HCT116 (cell line): ENCODE measurements around the gene NCMAP. TPM values are rescaled to one million over a fixed set of nuclear protein-coding genes. Genes with fewer than 3 reads are reported as not detected.

Experiments
- ATAC-seq: fragments of 200-7000 bp; cut with Tn5 transposase; 2 replicates; pipeline ENCODE4 v1.9.1; 2020; ENCODE audit warnings: mild to moderate bottlenecking, moderate library complexity
- BruUV-seq: library from RNA; stranded (reverse); fragments of 400-500 nt; replicated peaks from 2 replicates; lab custom pipeline; 2021; lab: Mats Ljungman, UMichigan
- CTCF ChIA-PET: fragments of 300-600 bp; sonication (Branson Sonifier 250); formaldehyde crosslinking; loops from one replicate; lab custom pipeline; 2021; ENCODE audit warnings: antibody characterized with exemption; lab: Charles Lee
- POLR2A ChIA-PET: fragments of 300-600, 350-600 bp; sonication (Branson Sonifier 250); formaldehyde crosslinking; loops from one replicate; lab custom pipeline; 2021; ENCODE audit warnings: antibody characterized with exemption; lab: Charles Lee
- RAD21 ChIA-PET, 2 experiments: fragments of 300-600 bp; sonication (Branson Sonifier 250); formaldehyde crosslinking; loops; one replicate each; lab custom pipeline; 2023; ENCODE audit warnings: low total read pairs in 2 of 2; ENCODE audit not compliant: uncharacterized antibody in 2 of 2, unreplicated experiment in 2 of 2, low non-redundant PET in 1 of 2; lab: Charles Lee
- DNase-seq: peaks from one replicate; pipeline ENCODE4 v3.0.0-alpha.2; 2010; ENCODE audit warnings: low read depth, low spot score
- H2AFZ ChIP-seq: fragments of 200-600 bp; shearing (Covaris generic), sonication (generic); 2 replicates; pipeline ENCODE4 v1.6.1; 2017; ENCODE audit warnings: low read depth, mixed run types, mixed read lengths, antibody characterized with exemption, low read length; ENCODE audit not compliant: poor library complexity, severe bottlenecking
- H3K27ac ChIP-seq: 2 replicates; pipeline ENCODE4 v1.5.1; 2012; ENCODE audit warnings: low read depth, low read length
- H3K27me3 ChIP-seq: fragments of 200-600 bp; sonication (generic); 2 replicates; pipeline ENCODE4 v1.6.1; 2016; ENCODE audit warnings: mixed run types, low read length, mixed read lengths; ENCODE audit not compliant: insufficient read depth
- H3K36me3 ChIP-seq, 2 experiments: fragments of 200-500 bp in 1 of 2; fragments of 200-600 bp in 1 of 2; sonication (Bioruptor generic) in 1 of 2; sonication (generic) in 1 of 2; 2 replicates each; pipeline versions ENCODE4 v1.5.1 to v1.6.1; 2014 to 2016; ENCODE audit warnings: low read length in 2 of 2, inconsistent platforms in 1 of 2, mixed read lengths in 1 of 2, mixed run types in 1 of 2; ENCODE audit not compliant: insufficient read depth in 2 of 2, control insufficient read depth in 1 of 2
- H3K4me1 ChIP-seq, 2 experiments: fragments of 200-600 bp in 1 of 2; sonication (generic) in 1 of 2; 2 replicates each; pipeline versions ENCODE4 v1.5.1 to v1.6.1; 2012 to 2017; ENCODE audit warnings: low read length in 2 of 2, inconsistent platforms in 1 of 2, mild to moderate bottlenecking in 1 of 2, mixed read lengths in 1 of 2, mixed run types in 1 of 2, moderate library complexity in 1 of 2; ENCODE audit not compliant: insufficient read depth in 2 of 2, control insufficient read depth in 1 of 2
- H3K4me2 ChIP-seq: fragments of 200-600 bp; sonication (generic); 2 replicates; pipeline ENCODE4 v1.6.1; 2017; ENCODE audit warnings: mixed run types, low read length, mixed read lengths
- H3K4me3 ChIP-seq, 2 experiments: fragments of 200-600 bp in 1 of 2; sonication (generic) in 1 of 2; replicated peaks in 1 of 2; 2 replicates each; pipeline ENCODE4 v1.5.1; 2011 to 2016; ENCODE audit warnings: low read length in 2 of 2, control low read depth in 1 of 2, low read depth in 1 of 2, mild to moderate bottlenecking in 1 of 2, mixed read lengths in 1 of 2, mixed run types in 1 of 2
- H3K79me2 ChIP-seq: fragments of 200-600 bp; sonication (generic); 2 replicates; pipeline ENCODE4 v1.6.1; 2017; ENCODE audit warnings: mild to moderate bottlenecking, mixed run types, low read length, moderate library complexity, mixed read lengths; ENCODE audit not compliant: insufficient read depth
- H3K9ac ChIP-seq: fragments of 200-600 bp; sonication (generic); 2 replicates; pipeline ENCODE4 v1.6.1; 2016; ENCODE audit warnings: low read length, mixed read lengths
- H3K9me2 ChIP-seq: fragments of 200-600 bp; sonication (generic), shearing (Covaris generic); 2 replicates; pipeline ENCODE4 v1.6.1; 2017; ENCODE audit warnings: mixed run types, mild to moderate bottlenecking, moderate library complexity; ENCODE audit not compliant: insufficient read depth
- H3K9me3 ChIP-seq, 2 experiments: fragments of 200-500 bp in 1 of 2; fragments of 200-600 bp in 1 of 2; sonication (Bioruptor generic) in 1 of 2; sonication (generic) in 1 of 2; 2 replicates each; pipeline ENCODE4 v1.6.1; 2014 to 2017; ENCODE audit warnings: low read length in 2 of 2, mixed read lengths in 2 of 2, inconsistent platforms in 1 of 2, low read depth in 1 of 2, mild to moderate bottlenecking in 1 of 2, mixed run types in 1 of 2, moderate library complexity in 1 of 2; ENCODE audit not compliant: control insufficient read depth in 1 of 2, insufficient read depth in 1 of 2
- H4K20me1 ChIP-seq: fragments of 200-600 bp; sonication (generic), shearing (Covaris generic); 2 replicates; pipeline ENCODE4 v1.6.1; 2017; ENCODE audit warnings: mixed run types, mild to moderate bottlenecking, moderate library complexity; ENCODE audit not compliant: insufficient read depth
- CBX3 ChIP-seq: IDR thresholded peaks from 2 replicates; pipeline ENCODE4 v1.6.1; 2012; ENCODE audit warnings: low read depth
- ELF1 ChIP-seq: IDR thresholded peaks from 2 replicates; pipeline ENCODE4 v1.6.1; 2012; ENCODE audit warnings: low read depth, borderline replicate concordance
- EZH2 ChIP-seq: fragments of 200-600 bp; sonication (generic); IDR thresholded peaks from 2 replicates; pipeline ENCODE4 v1.6.1; 2017; ENCODE audit warnings: antibody characterized with exemption, mixed run types
- EZH2phosphoT487 ChIP-seq: fragments of 200-600 bp; IDR thresholded peaks from 2 replicates; pipeline ENCODE4 v1.6.1; 2018; ENCODE audit warnings: antibody characterized with exemption, borderline replicate concordance
- POLR2A ChIP-seq: IDR thresholded peaks from 2 replicates; pipeline ENCODE4 v1.7.0; 2011; ENCODE audit warnings: borderline replicate concordance; ENCODE audit not compliant: insufficient read depth, insufficient read length; ENCODE audit errors: extremely low read depth
- POLR2AphosphoS5 ChIP-seq: IDR thresholded peaks from 2 replicates; pipeline ENCODE4 v1.6.1; 2011; ENCODE audit warnings: mild to moderate bottlenecking, low read depth, low read length, moderate library complexity
- RAD21 ChIP-seq: IDR thresholded peaks from 2 replicates; pipeline ENCODE4 v1.6.1; 2012; ENCODE audit warnings: low read depth, mild to moderate bottlenecking
- SIN3A ChIP-seq: IDR thresholded peaks from 2 replicates; pipeline ENCODE4 v1.6.1; 2012; ENCODE audit warnings: low read depth
- SP1 ChIP-seq: IDR thresholded peaks from 2 replicates; pipeline ENCODE4 v1.6.1; 2012; ENCODE audit warnings: low read depth
- SRF ChIP-seq: IDR thresholded peaks from 2 replicates; pipeline ENCODE4 v1.6.1; 2012; ENCODE audit warnings: low read depth
- TCF7L2 ChIP-seq: IDR thresholded peaks from 2 replicates; pipeline ENCODE4 v1.7.0; 2011; ENCODE audit warnings: borderline replicate concordance, inconsistent platforms; ENCODE audit not compliant: insufficient read depth, insufficient read length; ENCODE audit errors: extremely low read depth
- ZNF274 ChIP-seq: fragments of 200-500 bp; sonication (Bioruptor generic); IDR thresholded peaks from 2 replicates; pipeline ENCODE4 v1.6.1; 2014; ENCODE audit warnings: mild to moderate bottlenecking, low read depth, low read length, inconsistent platforms
- intact Hi-C: fragments of 100-400 bp; cut with micrococcal nuclease; formaldehyde crosslinking; loops from 2 replicates; pipeline ENCODE4 v1.10.0; 2022
- total RNA-seq: library from RNA; stranded (reverse); gene quantifications from one replicate; pipeline ENCODE4 v1.2.1, GENCODE V29; 2021; ENCODE audit not compliant: unreplicated experiment
- TF ChIP-seq, protein P1 (sequence below): IDR thresholded peaks from 2 replicates; pipeline ENCODE4 v1.6.1; 2012; ENCODE audit warnings: low read depth
- TF ChIP-seq, protein P2 (sequence below): IDR thresholded peaks from 2 replicates; pipeline ENCODE4 v1.6.1; 2012
- TF ChIP-seq, protein P3 (sequence below), 3 experiments: fragments of 200-600 bp in 1 of 3; sonication (generic) in 1 of 3; IDR thresholded peaks in 2 of 3; conservative IDR thresholded peaks in 1 of 3; 2 replicates each; pipeline ENCODE4 v1.5.1; 2012 to 2017; ENCODE audit warnings: low read depth in 2 of 3, low read length in 2 of 3, antibody characterized with exemption in 1 of 3, borderline replicate concordance in 1 of 3, control low read depth in 1 of 3, mild to moderate bottlenecking in 1 of 3, mixed read lengths in 1 of 3, mixed run types in 1 of 3, moderate library complexity in 1 of 3; ENCODE audit not compliant: insufficient read depth in 1 of 3

The NCMAP gene
- total RNA-seq, 1 experiment from 2014 or later, result 0.84 TPM

DNA sequence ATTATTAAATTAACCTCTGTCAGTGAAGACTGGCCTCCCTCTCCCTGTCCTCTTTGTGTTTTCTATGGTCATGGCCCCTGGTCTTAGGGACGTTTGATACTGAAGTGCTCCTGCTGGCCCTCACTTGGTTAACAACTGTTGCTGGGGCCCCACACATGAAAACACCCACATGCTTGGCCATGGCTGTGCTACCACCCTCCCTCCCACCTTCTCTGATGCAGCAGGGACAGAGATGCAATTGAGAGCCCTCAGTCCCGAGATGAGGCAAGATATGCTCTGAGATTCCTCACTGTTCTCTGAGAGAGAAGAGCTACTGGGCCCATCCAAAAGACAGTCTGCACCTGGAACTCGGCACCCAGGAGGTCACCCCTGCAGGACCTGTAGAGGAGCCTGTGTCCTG is 33.3 kb downstream of the NCMAP start:
- Histone ChIP-seq H3K27me3 (peaks cover 8% of the 10 kb centered on the region; the same call in 1 of the 2 replicates), H3K4me2 (no peak overlapping the region)
- TF ChIP-seq, protein P1, sequence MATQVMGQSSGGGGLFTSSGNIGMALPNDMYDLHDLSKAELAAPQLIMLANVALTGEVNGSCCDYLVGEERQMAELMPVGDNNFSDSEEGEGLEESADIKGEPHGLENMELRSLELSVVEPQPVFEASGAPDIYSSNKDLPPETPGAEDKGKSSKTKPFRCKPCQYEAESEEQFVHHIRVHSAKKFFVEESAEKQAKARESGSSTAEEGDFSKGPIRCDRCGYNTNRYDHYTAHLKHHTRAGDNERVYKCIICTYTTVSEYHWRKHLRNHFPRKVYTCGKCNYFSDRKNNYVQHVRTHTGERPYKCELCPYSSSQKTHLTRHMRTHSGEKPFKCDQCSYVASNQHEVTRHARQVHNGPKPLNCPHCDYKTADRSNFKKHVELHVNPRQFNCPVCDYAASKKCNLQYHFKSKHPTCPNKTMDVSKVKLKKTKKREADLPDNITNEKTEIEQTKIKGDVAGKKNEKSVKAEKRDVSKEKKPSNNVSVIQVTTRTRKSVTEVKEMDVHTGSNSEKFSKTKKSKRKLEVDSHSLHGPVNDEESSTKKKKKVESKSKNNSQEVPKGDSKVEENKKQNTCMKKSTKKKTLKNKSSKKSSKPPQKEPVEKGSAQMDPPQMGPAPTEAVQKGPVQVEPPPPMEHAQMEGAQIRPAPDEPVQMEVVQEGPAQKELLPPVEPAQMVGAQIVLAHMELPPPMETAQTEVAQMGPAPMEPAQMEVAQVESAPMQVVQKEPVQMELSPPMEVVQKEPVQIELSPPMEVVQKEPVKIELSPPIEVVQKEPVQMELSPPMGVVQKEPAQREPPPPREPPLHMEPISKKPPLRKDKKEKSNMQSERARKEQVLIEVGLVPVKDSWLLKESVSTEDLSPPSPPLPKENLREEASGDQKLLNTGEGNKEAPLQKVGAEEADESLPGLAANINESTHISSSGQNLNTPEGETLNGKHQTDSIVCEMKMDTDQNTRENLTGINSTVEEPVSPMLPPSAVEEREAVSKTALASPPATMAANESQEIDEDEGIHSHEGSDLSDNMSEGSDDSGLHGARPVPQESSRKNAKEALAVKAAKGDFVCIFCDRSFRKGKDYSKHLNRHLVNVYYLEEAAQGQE, result no peak
- TF ChIP-seq POLR2AphosphoS5, result no peak
- TF ChIP-seq EZH2, result no peak
- TF ChIP-seq CBX3, result no peak
- no peak for TF ChIP-seq ZNF274
- no peak for TF ChIP-seq EZH2phosphoT487
- TF ChIP-seq TCF7L2, result no peak
- TF ChIP-seq RAD21, result no peak
- TF ChIP-seq SRF, result no peak
- TF ChIP-seq SIN3A, result no peak
- no peak for TF ChIP-seq ELF1
- TF ChIP-seq, protein P2, sequence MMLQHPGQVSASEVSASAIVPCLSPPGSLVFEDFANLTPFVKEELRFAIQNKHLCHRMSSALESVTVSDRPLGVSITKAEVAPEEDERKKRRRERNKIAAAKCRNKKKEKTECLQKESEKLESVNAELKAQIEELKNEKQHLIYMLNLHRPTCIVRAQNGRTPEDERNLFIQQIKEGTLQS, result no peak
- TF ChIP-seq POLR2A, result no peak
- TF ChIP-seq SP1, result no peak
- TF ChIP-seq, protein P3, sequence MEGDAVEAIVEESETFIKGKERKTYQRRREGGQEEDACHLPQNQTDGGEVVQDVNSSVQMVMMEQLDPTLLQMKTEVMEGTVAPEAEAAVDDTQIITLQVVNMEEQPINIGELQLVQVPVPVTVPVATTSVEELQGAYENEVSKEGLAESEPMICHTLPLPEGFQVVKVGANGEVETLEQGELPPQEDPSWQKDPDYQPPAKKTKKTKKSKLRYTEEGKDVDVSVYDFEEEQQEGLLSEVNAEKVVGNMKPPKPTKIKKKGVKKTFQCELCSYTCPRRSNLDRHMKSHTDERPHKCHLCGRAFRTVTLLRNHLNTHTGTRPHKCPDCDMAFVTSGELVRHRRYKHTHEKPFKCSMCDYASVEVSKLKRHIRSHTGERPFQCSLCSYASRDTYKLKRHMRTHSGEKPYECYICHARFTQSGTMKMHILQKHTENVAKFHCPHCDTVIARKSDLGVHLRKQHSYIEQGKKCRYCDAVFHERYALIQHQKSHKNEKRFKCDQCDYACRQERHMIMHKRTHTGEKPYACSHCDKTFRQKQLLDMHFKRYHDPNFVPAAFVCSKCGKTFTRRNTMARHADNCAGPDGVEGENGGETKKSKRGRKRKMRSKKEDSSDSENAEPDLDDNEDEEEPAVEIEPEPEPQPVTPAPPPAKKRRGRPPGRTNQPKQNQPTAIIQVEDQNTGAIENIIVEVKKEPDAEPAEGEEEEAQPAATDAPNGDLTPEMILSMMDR (IDR thresholded peaks at IDR 0.05 in 2 of 3, conservative IDR thresholded peaks at IDR 0.05 in 1 of 3; ENCODE audit: borderline replicate concordance in 1 of 3, insufficient read depth in 1 of 3, low read depth in 2 of 3, low read length in 2 of 3), result no peak
- TF ChIP-seq, all 23 proteins: peak for 0
- BruUV-seq, result no TSS peak
- ATAC-seq (no peak), DNase-seq (no peak)
- H3K9ac ChIP-seq, result no peak overlapping the region
- CTCF ChIA-PET, result no interaction called here
- no peak overlapping the region for H3K4me3 ChIP-seq
- POLR2A ChIA-PET, result no interaction called here
- intact Hi-C loops, result loop anchor here (10.0 kb wide), 1 partner anchor 194 kb away; no protein-coding TSS in a partner anchor
- H3K9me3 ChIP-seq, result no peaks in the 10 kb centered on the region
- H3K9me2 ChIP-seq, result no peaks in the 10 kb centered on the region
- no peak overlapping the region for H3K27ac ChIP-seq
- no peaks in the 10 kb centered on the region for H3K36me3 ChIP-seq
- no peaks in the 10 kb centered on the region for H4K20me1 ChIP-seq
- no peak overlapping the region for H2AFZ ChIP-seq
- H3K79me2 ChIP-seq, result no peaks in the 10 kb centered on the region
- H3K4me1 ChIP-seq, result peaks cover 3 to 5% of the 10 kb centered on the region in 2 experiments; a peak in 2 of 4 replicates
- RAD21 ChIA-PET, result no interaction called here
